ENCODE measurements around the gene ZDHHC22. TPM values are rescaled to one million over a fixed set of nuclear protein-coding genes. Genes with fewer than 3 reads are reported as not detected.
A peak's percentile ranks its signal among the peaks of the same experiment; 100 is the strongest.

The ZDHHC22 gene
- polyA plus RNA-seq, 3 donors = not detected

- H3K4me3 ChIP-seq (replicated peaks in 1 of 3; ENCODE audit: low read depth in 2 of 3, low read length in 3 of 3) = peak within 1 kb of the TSS; percentile 27 to 73 (median 55)
- peak within 1 kb of the TSS; percentile 75 for H2AFZ ChIP-seq (ENCODE audit: insufficient read depth, low read depth, low read length, poor library complexity, severe bottlenecking)
- H3K4me1 ChIP-seq (ENCODE audit: control insufficient read depth in 1 of 2, insufficient read depth in 2 of 2, low read length in 2 of 2) = peaks cover 37 to 40% of the 10 kb centered on the region in 2 donors
- Mint-ChIP-seq H3K4me3 (peak within 1 kb of the TSS; percentile 74 to 83), H3K9me3 (peaks cover 0 to 4% (median 3%) of the 10 kb centered on the region in 7 donors), H3K4me1 (peaks cover 38% of the 10 kb centered on the region), H3K27ac (peak within 1 kb of the TSS in 2 of 7 donors; percentile 43 to 57), H3K36me3 (no peaks in the 10 kb centered on the region), H3K27me3 (ENCODE audit: low read depth in 3 of 3) (peaks cover 23 to 40% (median 30%) of the 10 kb centered on the region in 3 donors)
- H3K27ac ChIP-seq (ENCODE audit: low read depth in 1 of 2, low read length in 2 of 2) = peak within 1 kb of the TSS; percentile 28 to 41
- H3K36me3 ChIP-seq (replicated peaks in 1 of 2; ENCODE audit: control insufficient read depth in 1 of 2, insufficient read depth in 2 of 2, low read length in 2 of 2) = no peaks in the 10 kb centered on the region
- peak within 1 kb of the TSS; percentile 79 for H3K4me2 ChIP-seq (replicated peaks; ENCODE audit: extremely low read depth, low read length, poor library complexity, severe bottlenecking)
- no peaks in the 10 kb centered on the region for H3K9me3 ChIP-seq (replicated peaks in 1 of 2; ENCODE audit: control insufficient read depth in 1 of 2, insufficient read depth in 1 of 2, low read length in 2 of 2)
- WGBS (ENCODE audit: insufficient coverage) = 1% methylated on average over 36 of the region's 46 CpGs
- peaks cover 0 to 13% of the 10 kb centered on the region in 2 donors for H3K27me3 ChIP-seq (ENCODE audit: control insufficient read depth in 2 of 2, insufficient read depth in 2 of 2, low read length in 2 of 2)
- TF ChIP-seq CTCF (IDR thresholded peaks at IDR 0.05) = no peak
- no peaks in the 10 kb centered on the region for H3K79me2 ChIP-seq (ENCODE audit: insufficient read depth, low read length)
- peak within 1 kb of the TSS; percentile 56 for H3K9ac ChIP-seq (ENCODE audit: insufficient read depth, low read length, poor library complexity, severe bottlenecking)
- DNase-seq = peak in 2 of 3 donors; percentile 15 to 28
- no peaks in the 10 kb centered on the region for H4K20me1 ChIP-seq (ENCODE audit: insufficient read depth, low read length)
- intact Hi-C loops (cut with micrococcal nuclease) = no loop called here
Measured at GRCh38 chr14:77181603-77182437, 40.2 kb upstream of the ZDHHC22 start, which contains the start of gene TMEM63C. Gene TMEM63C, plus strand, starts transcription at chr14:77181798. Its CDS starts 37,016 bp downstream, at chr14:77218814.

GRCh38 chr14:77180726-77181602 is 39.4 kb upstream of the ZDHHC22 start:
- Mint-ChIP-seq H3K4me1 (peaks cover 38% of the 10 kb centered on the region), H3K27ac (peak overlapping the region in 1 of 7 donors; percentile 57), H3K27me3 (ENCODE audit: low read depth in 3 of 3) (peaks cover 23 to 40% (median 30%) of the 10 kb centered on the region in 3 donors), H3K36me3 (no peaks in the 10 kb centered on the region), H3K9me3 (peaks cover 0 to 4% (median 3%) of the 10 kb centered on the region in 7 donors), H3K4me3 (peak overlapping the region; percentile 74 to 83)
- H3K4me2 ChIP-seq (replicated peaks; ENCODE audit: extremely low read depth, low read length, poor library complexity, severe bottlenecking) = peak overlapping the region; percentile 79
- peak overlapping the region in 2 of 3 experiments; percentile 55 to 73 for H3K4me3 ChIP-seq (replicated peaks in 1 of 3; ENCODE audit: low read depth in 2 of 3, low read length in 3 of 3)
- peaks cover 0 to 13% of the 10 kb centered on the region in 2 donors for H3K27me3 ChIP-seq (ENCODE audit: control insufficient read depth in 2 of 2, insufficient read depth in 2 of 2, low read length in 2 of 2)
- H3K36me3 ChIP-seq (replicated peaks in 1 of 2; ENCODE audit: control insufficient read depth in 1 of 2, insufficient read depth in 2 of 2, low read length in 2 of 2) = no peaks in the 10 kb centered on the region
- H3K4me1 ChIP-seq (ENCODE audit: control insufficient read depth in 1 of 2, insufficient read depth in 2 of 2, low read length in 2 of 2) = peaks cover 37 to 40% of the 10 kb centered on the region in 2 donors
- WGBS (ENCODE audit: insufficient coverage) = 39% methylated on average over 9 of the region's 12 CpGs
- TF ChIP-seq CTCF (IDR thresholded peaks at IDR 0.05) = no peak
- H3K27ac ChIP-seq (ENCODE audit: low read depth in 1 of 2, low read length in 2 of 2) = no peak overlapping the region
- H4K20me1 ChIP-seq (ENCODE audit: insufficient read depth, low read length) = no peaks in the 10 kb centered on the region
- H3K9me3 ChIP-seq (replicated peaks in 1 of 2; ENCODE audit: control insufficient read depth in 1 of 2, insufficient read depth in 1 of 2, low read length in 2 of 2) = no peaks in the 10 kb centered on the region
- peak overlapping the region; percentile 56 for H3K9ac ChIP-seq (ENCODE audit: insufficient read depth, low read length, poor library complexity, severe bottlenecking)
- intact Hi-C loops (cut with micrococcal nuclease) = no loop called here
- DNase-seq = no peak
- no peaks in the 10 kb centered on the region for H3K79me2 ChIP-seq (ENCODE audit: insufficient read depth, low read length)
- peak overlapping the region; percentile 75 for H2AFZ ChIP-seq (ENCODE audit: insufficient read depth, low read depth, low read length, poor library complexity, severe bottlenecking)

Measured in CD14-positive monocyte (primary cell).